ENCODE results near the gene TRPV3. TPM values are rescaled to one million over a fixed set of nuclear protein-coding genes. Genes with fewer than 3 reads are reported as not detected.

TRPV3 gene
- total and polyA plus RNA-seq, 9 of the 15 experiments (the other 6 are each of a cell fraction or from before 2014, with no cell fraction given) = 0.03 to 0.42 (median 0.11) TPM; not detected in 1

DNA sequence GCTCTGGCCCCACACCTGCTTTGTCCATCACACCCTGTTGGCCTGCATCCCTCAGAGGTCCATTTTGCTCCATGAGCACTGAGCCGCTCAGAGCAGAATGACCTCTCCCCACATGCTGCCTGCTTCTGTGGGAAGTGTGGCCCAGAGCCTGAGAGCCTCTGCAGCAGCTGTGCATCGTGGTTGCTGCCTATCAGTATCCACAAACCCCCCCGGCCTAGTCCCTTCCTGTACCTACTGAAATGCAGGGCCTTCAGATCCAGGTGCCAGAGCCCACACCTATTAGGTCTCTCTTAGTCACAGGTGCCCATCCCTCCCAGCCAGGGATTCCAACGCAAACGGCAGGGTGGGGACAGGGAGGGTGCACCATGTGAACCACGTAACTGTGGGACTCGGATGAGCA lies 16.6 kb upstream of the TRPV3 start:
- Histone ChIP-seq H3K4me1 (replicated peaks in 1 of 2; ENCODE audit: control insufficient read depth in 2 of 2, insufficient read depth in 2 of 2, low read length in 2 of 2) (peaks cover 0 to 6% of the 10 kb centered on the region in 2 experiments; a peak in 2 of 5 replicates), H3K79me2 (ENCODE audit: control insufficient read depth, insufficient read depth, low read length) (no peaks in the 10 kb centered on the region), H3K36me3 (ENCODE audit: control insufficient read depth, insufficient read depth, low read length) (no peaks in the 10 kb centered on the region), H2AFZ (ENCODE audit: low read depth, low read length) (no peak overlapping the region), H3K27me3 (ENCODE audit: control insufficient read depth in 2 of 2, insufficient read depth in 2 of 2, low read length in 2 of 2) (no peaks in the 10 kb centered on the region; a peak in 1 of 5 replicates), H4K20me1 (replicated peaks; ENCODE audit: control insufficient read depth, insufficient read depth, low read length) (no peaks in the 10 kb centered on the region), H3K4me3 (no peak overlapping the region), H3K4me2 (ENCODE audit: insufficient read depth, low read length) (no peak overlapping the region), H3K27ac (ENCODE audit: extremely low read depth, low read depth, low read length) (no peak overlapping the region), H3K9me3 (replicated peaks; ENCODE audit: control insufficient read depth, insufficient read depth, low read depth, low read length) (no peaks in the 10 kb centered on the region), H3K9ac (ENCODE audit: insufficient read depth in 1 of 2, low read depth in 2 of 2, low read length in 2 of 2) (no peak overlapping the region), H3K9me1 (ENCODE audit: control insufficient read depth, insufficient read depth, low read length) (no peaks in the 10 kb centered on the region)
- BruUV-seq (replicated peaks) = no TSS peak
- FAIRE-seq = no peak
- POLR2A ChIA-PET = no interaction called here
- intact Hi-C loops (cut with micrococcal nuclease) = no loop called here
- in situ Hi-C loops (cut with MboI) = no loop called here
- CTCF ChIA-PET (ENCODE audit: low intra/inter-chr PET ratio) = no interaction called here
- no peak for ATAC-seq
- no peak for TF ChIP-seq BCLAF1 (IDR thresholded peaks at IDR 0.05; ENCODE audit: borderline replicate concordance in 1 of 2, control insufficient read depth in 1 of 2, low read depth in 2 of 2, low read length in 1 of 2)
- no peak for TF ChIP-seq ZNF592 (IDR thresholded peaks at IDR 0.05)
- no peak for TF ChIP-seq POU5F1 (IDR thresholded peaks at IDR 0.05; ENCODE audit: borderline replicate concordance, low read depth, low read length, partially characterized antibody)
- TF ChIP-seq MBD1 (CRISPR knock-in tag; IDR thresholded peaks at IDR 0.05) = no peak
- TF ChIP-seq ZNF785 (CRISPR knock-in tag; IDR thresholded peaks at IDR 0.05) = no peak
- no peak for DNase-seq (ENCODE audit: extremely low read depth in 1 of 4, low spot score in 3 of 4)
- 15% methylated on average over 6 of the region's 7 CpGs for WGBS (ENCODE audit: insufficient coverage, low coverage, missing lambda C conversion rate)
